PC-9 (cell line): Measurements from ENCODE around the gene CDC14B. TPM values are rescaled to one million over a fixed set of nuclear protein-coding genes. Genes with fewer than 3 reads are reported as not detected.

Source experiments
- BruUV-seq: library from RNA; stranded (reverse); fragments of 400-500 nt; replicated peaks from 2 replicates; lab custom pipeline; 2021; lab: Mats Ljungman, UMichigan
- CTCF ChIA-PET: fragments of 300-600 bp; sonication (Branson Sonifier 250); formaldehyde crosslinking; loops from one replicate; lab custom pipeline; 2022; ENCODE audit warnings: antibody characterized with exemption; lab: Charles Lee
- POLR2A ChIA-PET: fragments of 300-600 bp; sonication (Branson Sonifier 250); formaldehyde crosslinking; loops from one replicate; lab custom pipeline; 2022; ENCODE audit warnings: antibody characterized with exemption; ENCODE audit not compliant: unreplicated experiment; lab: Charles Lee
- DNase-seq, 2 experiments: peaks; one replicate each; pipeline versions ENCODE4 v3.0.0 to v3.0.0-alpha.2; 2015 to 2022; ENCODE audit warnings: mixed read lengths in 1 of 2
- H2AFZ ChIP-seq: fragments of 200-600 bp; sonication (generic); 2 replicates; pipeline ENCODE4 v1.8.1; 2017; ENCODE audit warnings: antibody characterized with exemption
- H3F3A ChIP-seq: fragments of 200-600 bp; sonication (generic); 2 replicates; pipeline ENCODE4 v1.8.1; 2017; ENCODE audit warnings: antibody characterized with exemption, mild to moderate bottlenecking, low read depth; ENCODE audit not compliant: insufficient read depth
- H3K27ac ChIP-seq: fragments of 200-600 bp; sonication (generic); 2 replicates; pipeline ENCODE4 v1.6.1; 2016; ENCODE audit warnings: mixed run types
- H3K27me3 ChIP-seq: fragments of 200-600 bp; sonication (generic); 2 replicates; pipeline ENCODE4 v1.6.1; 2016; ENCODE audit warnings: low read depth, mixed run types; ENCODE audit not compliant: insufficient read depth
- H3K36me3 ChIP-seq: fragments of 200-600 bp; sonication (generic); 2 replicates; pipeline ENCODE4 v1.6.1; 2016; ENCODE audit warnings: low read depth, mixed run types
- H3K4me1 ChIP-seq: fragments of 200-600 bp; sonication (generic); replicated peaks from 2 replicates; pipeline ENCODE4 v1.6.1; 2016; ENCODE audit warnings: mixed run types; ENCODE audit not compliant: insufficient read depth
- H3K4me2 ChIP-seq: fragments of 200-600 bp; sonication (generic); 2 replicates; pipeline ENCODE4 v1.6.1; 2017; ENCODE audit warnings: mixed run types
- H3K4me3 ChIP-seq: fragments of 200-600 bp; sonication (generic); 2 replicates; pipeline ENCODE4 v1.6.1; 2016; ENCODE audit warnings: mixed run types
- H3K79me2 ChIP-seq: fragments of 200-600 bp; sonication (generic); 2 replicates; pipeline ENCODE4 v1.6.1; 2017; ENCODE audit warnings: low read depth, mixed run types
- H3K9me2 ChIP-seq: fragments of 200-600 bp; sonication (generic); 2 replicates; pipeline ENCODE4 v1.8.1; 2017; ENCODE audit warnings: mild to moderate bottlenecking; ENCODE audit not compliant: insufficient read depth
- H3K9me3 ChIP-seq: fragments of 200-600 bp; sonication (generic); 2 replicates; pipeline ENCODE4 v1.8.1; 2016; ENCODE audit warnings: low read depth; ENCODE audit not compliant: insufficient read depth
- H4K20me1 ChIP-seq: fragments of 200-600 bp; sonication (generic); 2 replicates; pipeline ENCODE4 v1.8.1; 2017; ENCODE audit not compliant: insufficient read depth
- EZH2 ChIP-seq: fragments of 200-600 bp; sonication (generic); IDR thresholded peaks from 2 replicates; pipeline ENCODE4 v1.8.0; 2017; ENCODE audit warnings: antibody characterized with exemption, low read depth
- intact Hi-C: fragments of 100-400 bp; cut with micrococcal nuclease; formaldehyde crosslinking; loops from one replicate; pipeline ENCODE4 v1.10.0; 2022; ENCODE audit not compliant: unreplicated experiment
- total RNA-seq: library from RNA; stranded (reverse); gene quantifications from 2 replicates; pipeline ENCODE4 v1.2.3, GENCODE V29; 2021
- TF ChIP-seq, protein P1 (sequence below): fragments of 200-600 bp; sonication (generic); conservative IDR thresholded peaks from 2 replicates; pipeline ENCODE4 v1.6.1; 2017; ENCODE audit warnings: mixed run types, antibody characterized with exemption, mild to moderate bottlenecking, moderate library complexity

Gene CDC14B
- total RNA-seq, 1 experiment from 2014 or later = 47.2 TPM

DNA sequence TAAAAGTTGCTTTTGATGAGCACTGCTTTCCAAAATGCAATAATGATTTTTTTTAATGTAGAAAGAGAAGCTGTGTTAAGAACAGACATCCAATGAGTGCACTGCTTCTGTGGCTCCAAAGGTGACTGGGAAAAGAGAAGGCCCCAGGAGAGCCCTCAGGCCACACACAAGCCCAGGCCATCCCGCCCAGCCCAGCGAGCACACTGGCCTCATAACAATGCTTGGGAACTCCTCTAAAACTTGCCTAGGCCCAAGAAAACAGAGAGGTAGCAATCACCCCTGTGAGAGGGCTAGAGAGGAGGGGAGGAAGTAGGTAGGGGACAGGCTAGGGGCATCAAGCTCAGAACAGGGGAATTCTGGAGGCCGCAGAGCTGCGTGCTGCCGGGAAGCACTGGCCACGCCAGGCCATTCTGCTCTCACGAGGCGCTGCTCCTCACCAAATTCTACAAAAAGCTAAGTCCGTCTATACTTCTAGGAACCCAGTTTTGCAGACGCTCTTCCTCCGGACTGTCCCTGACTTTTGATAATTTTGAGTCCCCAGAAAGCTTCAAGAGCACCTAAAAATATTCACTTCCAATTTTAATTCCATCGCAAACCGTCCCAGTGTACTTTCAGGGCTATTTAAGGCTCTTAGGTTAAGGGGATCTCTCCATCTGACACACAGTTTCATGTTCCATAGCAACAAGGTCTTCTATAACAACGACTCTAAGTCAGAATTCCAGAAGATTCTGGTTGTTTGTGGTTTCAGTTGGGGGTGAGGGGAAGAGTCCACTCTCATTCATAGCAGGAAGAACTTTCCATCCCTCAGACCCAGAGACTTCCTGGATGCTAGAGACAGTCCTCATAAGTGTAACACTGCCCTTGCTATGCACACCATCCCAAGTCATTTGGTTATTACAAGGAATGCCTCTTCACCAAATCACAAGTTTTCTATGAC lies 118.7 kb downstream of the CDC14B start:
- no peak overlapping the region for H3K4me2 ChIP-seq
- no peaks in the 10 kb centered on the region for H3K27me3 ChIP-seq
- H3K4me1 ChIP-seq = no peaks in the 10 kb centered on the region; the same call in 1 of the 2 replicates
- CTCF ChIA-PET = no interaction called here
- H3K27ac ChIP-seq = no peak overlapping the region
- TF ChIP-seq EZH2 = no peak
- TF ChIP-seq, protein P1, sequence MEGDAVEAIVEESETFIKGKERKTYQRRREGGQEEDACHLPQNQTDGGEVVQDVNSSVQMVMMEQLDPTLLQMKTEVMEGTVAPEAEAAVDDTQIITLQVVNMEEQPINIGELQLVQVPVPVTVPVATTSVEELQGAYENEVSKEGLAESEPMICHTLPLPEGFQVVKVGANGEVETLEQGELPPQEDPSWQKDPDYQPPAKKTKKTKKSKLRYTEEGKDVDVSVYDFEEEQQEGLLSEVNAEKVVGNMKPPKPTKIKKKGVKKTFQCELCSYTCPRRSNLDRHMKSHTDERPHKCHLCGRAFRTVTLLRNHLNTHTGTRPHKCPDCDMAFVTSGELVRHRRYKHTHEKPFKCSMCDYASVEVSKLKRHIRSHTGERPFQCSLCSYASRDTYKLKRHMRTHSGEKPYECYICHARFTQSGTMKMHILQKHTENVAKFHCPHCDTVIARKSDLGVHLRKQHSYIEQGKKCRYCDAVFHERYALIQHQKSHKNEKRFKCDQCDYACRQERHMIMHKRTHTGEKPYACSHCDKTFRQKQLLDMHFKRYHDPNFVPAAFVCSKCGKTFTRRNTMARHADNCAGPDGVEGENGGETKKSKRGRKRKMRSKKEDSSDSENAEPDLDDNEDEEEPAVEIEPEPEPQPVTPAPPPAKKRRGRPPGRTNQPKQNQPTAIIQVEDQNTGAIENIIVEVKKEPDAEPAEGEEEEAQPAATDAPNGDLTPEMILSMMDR = no peak
- intact Hi-C loops = no loop called here
- no peak overlapping the region for H3K4me3 ChIP-seq
- no peaks in the 10 kb centered on the region for H3K36me3 ChIP-seq
- H4K20me1 ChIP-seq = no peaks in the 10 kb centered on the region
- DNase-seq = no peak
- no TSS peak for BruUV-seq
- H2AFZ ChIP-seq = no peak overlapping the region
- H3K9me3 ChIP-seq = no peaks in the 10 kb centered on the region
- POLR2A ChIA-PET = no interaction called here
- H3K9me2 ChIP-seq = no peaks in the 10 kb centered on the region
- H3K79me2 ChIP-seq = no peaks in the 10 kb centered on the region
- no peaks in the 10 kb centered on the region for H3F3A ChIP-seq

DNA sequence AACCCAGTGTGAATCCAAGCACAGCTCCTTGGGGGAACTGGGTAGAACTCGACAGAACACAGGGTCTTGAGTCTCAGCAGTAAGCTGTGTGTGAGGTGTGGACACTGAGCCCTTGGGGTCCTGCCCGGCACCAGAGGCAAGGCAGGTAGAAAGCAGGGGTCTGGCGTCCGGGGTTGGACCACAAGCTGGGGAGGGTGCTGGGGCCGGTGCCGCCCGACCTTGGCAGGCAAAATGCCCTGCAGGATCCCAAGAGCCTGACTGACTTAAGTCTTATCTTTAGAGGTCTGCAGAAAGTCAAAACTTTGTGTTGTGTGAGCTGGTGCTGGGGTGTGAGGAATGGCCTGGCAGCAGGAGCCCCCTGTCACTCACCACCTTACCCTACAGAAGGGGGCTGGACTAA lies 120.4 kb downstream of the CDC14B start:
- no peaks in the 10 kb centered on the region for H3K9me2 ChIP-seq
- TF ChIP-seq, protein P1 = no peak
- TF ChIP-seq EZH2 = no peak
- H3K27me3 ChIP-seq = no peaks in the 10 kb centered on the region
- no peak overlapping the region for H3K4me3 ChIP-seq
- no peak overlapping the region for H3K27ac ChIP-seq
- no peaks in the 10 kb centered on the region for H3K36me3 ChIP-seq
- H3K4me1 ChIP-seq = no peaks in the 10 kb centered on the region; the same call in 1 of the 2 replicates
- intact Hi-C loops = no loop called here
- no peak overlapping the region for H2AFZ ChIP-seq
- no peak for DNase-seq
- H4K20me1 ChIP-seq = no peaks in the 10 kb centered on the region
- H3F3A ChIP-seq = no peaks in the 10 kb centered on the region
- no peaks in the 10 kb centered on the region for H3K79me2 ChIP-seq
- POLR2A ChIA-PET = no interaction called here
- no peak overlapping the region for H3K4me2 ChIP-seq
- CTCF ChIA-PET = no interaction called here
- no TSS peak for BruUV-seq
- H3K9me3 ChIP-seq = no peaks in the 10 kb centered on the region

- H3K9me2 ChIP-seq = no peaks in the 10 kb centered on the region
- intact Hi-C loops = no loop called here
- H4K20me1 ChIP-seq = no peaks in the 10 kb centered on the region
- no peak for DNase-seq
- H3K9me3 ChIP-seq = no peaks in the 10 kb centered on the region
- no peaks in the 10 kb centered on the region for H3K79me2 ChIP-seq
- no peak overlapping the region for H3K4me3 ChIP-seq
- no peak overlapping the region for H3K4me2 ChIP-seq
- no peak overlapping the region for H3K27ac ChIP-seq
- no peaks in the 10 kb centered on the region for H3K27me3 ChIP-seq
- BruUV-seq = no TSS peak
- TF ChIP-seq, protein P1 = no peak
- no peak for TF ChIP-seq EZH2
- POLR2A ChIA-PET = no interaction called here
- H2AFZ ChIP-seq = no peak overlapping the region
- CTCF ChIA-PET = no interaction called here
- H3F3A ChIP-seq = no peaks in the 10 kb centered on the region
- no peaks in the 10 kb centered on the region for H3K36me3 ChIP-seq
- H3K4me1 ChIP-seq = no peaks in the 10 kb centered on the region; the same call in 1 of the 2 replicates
These were observed 120.8 kb downstream of the CDC14B start for GRCh38 chr9:96498796-96499195.
